Panc1 (cell line): ENCODE measurements around the gene USP8. TPM values are rescaled to one million over a fixed set of nuclear protein-coding genes. Genes with fewer than 3 reads are reported as not detected.
"Not testable (repeated sequence)": the region's sequence is repeated elsewhere in the genome, so short reads cannot be mapped to it uniquely, and the experiment has no call there.

Experiments used
- ATAC-seq: fragments of 200-7000 bp; cut with Tn5 transposase; 2 replicates; pipeline ENCODE4 v1.9.1; 2020; ENCODE audit warnings: mild to moderate bottlenecking, moderate library complexity
- BruUV-seq: library from RNA; stranded (reverse); fragments of 400-500 nt; replicated peaks from 2 replicates; lab custom pipeline; 2021; lab: Mats Ljungman, UMichigan
- CTCF ChIA-PET: fragments of 300-600 bp; sonication (Branson Sonifier 250); formaldehyde crosslinking; loops from one replicate; lab custom pipeline; 2022; ENCODE audit warnings: antibody characterized with exemption; lab: Charles Lee
- POLR2A ChIA-PET: fragments of 300-600 bp; sonication (Branson Sonifier 250); formaldehyde crosslinking; loops from one replicate; lab custom pipeline; 2022; ENCODE audit warnings: antibody characterized with exemption; lab: Charles Lee
- DNase-seq: peaks from one replicate; pipeline ENCODE4 v3.0.0-alpha.2; 2010; ENCODE audit warnings: low read depth, low spot score
- H3K27ac ChIP-seq: 2 replicates; pipeline ENCODE4 v1.5.1; 2011; ENCODE audit warnings: mild to moderate bottlenecking, low read length, inconsistent platforms
- H3K27me3 ChIP-seq: fragments of 200-500 bp; sonication (Bioruptor generic); 2 replicates; pipeline ENCODE4 v1.6.0; 2014; ENCODE audit warnings: low read length, inconsistent platforms; ENCODE audit not compliant: control insufficient read depth, insufficient read depth
- H3K36me3 ChIP-seq: fragments of 200-500 bp; sonication (Bioruptor generic); 2 replicates; pipeline ENCODE4 v1.5.1; 2014; ENCODE audit warnings: inconsistent platforms, mild to moderate bottlenecking, low read length, moderate library complexity; ENCODE audit not compliant: control insufficient read depth, insufficient read depth
- H3K4me1 ChIP-seq: 2 replicates; pipeline ENCODE4 v1.5.1; 2011; ENCODE audit warnings: inconsistent platforms, mild to moderate bottlenecking, low read length, moderate library complexity; ENCODE audit not compliant: control insufficient read depth, insufficient read depth
- H3K4me3 ChIP-seq, 2 experiments: 2 replicates each; pipeline ENCODE4 v1.5.1; 2011 to 2012; ENCODE audit warnings: low read depth in 2 of 2, low read length in 2 of 2, mild to moderate bottlenecking in 2 of 2, inconsistent platforms in 1 of 2, moderate library complexity in 1 of 2
- H3K9me3 ChIP-seq: fragments of 200-500 bp; sonication (Bioruptor generic); 2 replicates; pipeline ENCODE4 v1.5.1; 2014; ENCODE audit warnings: low read depth, mild to moderate bottlenecking, inconsistent platforms, low read length, moderate library complexity; ENCODE audit not compliant: control insufficient read depth, insufficient read depth
- CTCF ChIP-seq: fragments of 450-650 bp; IDR thresholded peaks from 2 replicates; pipeline ENCODE4 v1.5.1; 2017; ENCODE audit warnings: mild to moderate bottlenecking
- POLR2AphosphoS5 ChIP-seq: IDR thresholded peaks from 2 replicates; pipeline ENCODE4 v1.6.1; 2012; ENCODE audit warnings: mild to moderate bottlenecking, low read depth, low read length, moderate library complexity
- SIN3A ChIP-seq: IDR thresholded peaks from 2 replicates; pipeline ENCODE4 v1.6.1; 2012; ENCODE audit warnings: low read depth, mild to moderate bottlenecking, low read length, moderate library complexity, borderline replicate concordance; ENCODE audit not compliant: insufficient read depth
- TCF7L2 ChIP-seq: IDR thresholded peaks from 2 replicates; pipeline ENCODE4 v1.6.1; 2011; ENCODE audit warnings: mild to moderate bottlenecking, low read depth, low read length, inconsistent platforms
- in situ Hi-C: cut with HindIII; loops from 2 replicates; pipeline ENCODE4 v1.10.0; 2016; ENCODE audit warnings: low sequenced_read_pairs, low pct_unique_long_range_greater_than_20kb
- intact Hi-C: fragments of 100-400 bp; cut with micrococcal nuclease; formaldehyde crosslinking; loops from one replicate; pipeline ENCODE4 v1.10.0; 2022; ENCODE audit not compliant: unreplicated experiment
- total RNA-seq: library from RNA; stranded (reverse); gene quantifications from one replicate; pipeline ENCODE4 v1.2.1, GENCODE V29; 2021; ENCODE audit not compliant: unreplicated experiment
- TF ChIP-seq, protein P1 (sequence below), 2 experiments: IDR thresholded peaks; 2 replicates each; pipeline ENCODE4 v1.6.1; 2011 to 2012; ENCODE audit warnings: low read depth in 2 of 2, control low read depth in 1 of 2, low read length in 1 of 2, mild to moderate bottlenecking in 1 of 2, moderate library complexity in 1 of 2; ENCODE audit not compliant: insufficient read depth in 1 of 2

Gene USP8
- total RNA-seq, 1 experiment from 2014 or later = 57.3 TPM

GRCh38 chr15:50381438-50381837, 42.8 kb upstream of the USP8 start:
- no TSS peak for BruUV-seq
- POLR2A ChIA-PET = interaction anchor here (0.7 kb wide), 1 partner anchor 30 kb away, joined by 4 read pairs; no protein-coding TSS in a partner anchor

GRCh38 chr15:50382408-50382807, 41.8 kb upstream of the USP8 start:
- H3K4me1 ChIP-seq, BruUV-seq, H3K36me3 ChIP-seq, H3K9me3 ChIP-seq, intact Hi-C loops, ATAC-seq, in situ Hi-C loops, DNase-seq, CTCF ChIA-PET, H3K27ac ChIP-seq, H3K4me3 ChIP-seq, H3K27me3 ChIP-seq: not testable (repeated sequence)
- POLR2A ChIA-PET = interaction anchor here (0.7 kb wide), 1 partner anchor 42 kb away, joined by 6 read pairs; no protein-coding TSS in a partner anchor

More at GRCh38 chr15:50381438-50381837, 42.8 kb upstream of the USP8 start:
- TF ChIP-seq SIN3A = no peak
- no peak for TF ChIP-seq CTCF
- TF ChIP-seq, protein P1, sequence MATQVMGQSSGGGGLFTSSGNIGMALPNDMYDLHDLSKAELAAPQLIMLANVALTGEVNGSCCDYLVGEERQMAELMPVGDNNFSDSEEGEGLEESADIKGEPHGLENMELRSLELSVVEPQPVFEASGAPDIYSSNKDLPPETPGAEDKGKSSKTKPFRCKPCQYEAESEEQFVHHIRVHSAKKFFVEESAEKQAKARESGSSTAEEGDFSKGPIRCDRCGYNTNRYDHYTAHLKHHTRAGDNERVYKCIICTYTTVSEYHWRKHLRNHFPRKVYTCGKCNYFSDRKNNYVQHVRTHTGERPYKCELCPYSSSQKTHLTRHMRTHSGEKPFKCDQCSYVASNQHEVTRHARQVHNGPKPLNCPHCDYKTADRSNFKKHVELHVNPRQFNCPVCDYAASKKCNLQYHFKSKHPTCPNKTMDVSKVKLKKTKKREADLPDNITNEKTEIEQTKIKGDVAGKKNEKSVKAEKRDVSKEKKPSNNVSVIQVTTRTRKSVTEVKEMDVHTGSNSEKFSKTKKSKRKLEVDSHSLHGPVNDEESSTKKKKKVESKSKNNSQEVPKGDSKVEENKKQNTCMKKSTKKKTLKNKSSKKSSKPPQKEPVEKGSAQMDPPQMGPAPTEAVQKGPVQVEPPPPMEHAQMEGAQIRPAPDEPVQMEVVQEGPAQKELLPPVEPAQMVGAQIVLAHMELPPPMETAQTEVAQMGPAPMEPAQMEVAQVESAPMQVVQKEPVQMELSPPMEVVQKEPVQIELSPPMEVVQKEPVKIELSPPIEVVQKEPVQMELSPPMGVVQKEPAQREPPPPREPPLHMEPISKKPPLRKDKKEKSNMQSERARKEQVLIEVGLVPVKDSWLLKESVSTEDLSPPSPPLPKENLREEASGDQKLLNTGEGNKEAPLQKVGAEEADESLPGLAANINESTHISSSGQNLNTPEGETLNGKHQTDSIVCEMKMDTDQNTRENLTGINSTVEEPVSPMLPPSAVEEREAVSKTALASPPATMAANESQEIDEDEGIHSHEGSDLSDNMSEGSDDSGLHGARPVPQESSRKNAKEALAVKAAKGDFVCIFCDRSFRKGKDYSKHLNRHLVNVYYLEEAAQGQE (IDR thresholded peaks at IDR 0.05; ENCODE audit: insufficient read depth in 1 of 2, low read depth in 2 of 2, low read length in 1 of 2) = no peak
- TF ChIP-seq POLR2AphosphoS5 = no peak
- Histone ChIP-seq H3K27me3 (no peaks in the 10 kb centered on the region), H3K36me3 (no peaks in the 10 kb centered on the region), H3K9me3 (no peaks in the 10 kb centered on the region), H3K27ac (no peak overlapping the region), H3K4me1 (no peaks in the 10 kb centered on the region), H3K4me3 (no peak overlapping the region)
- no peak for DNase-seq
- in situ Hi-C loops = no loop called here
- ATAC-seq = no peak
- CTCF ChIA-PET = no interaction called here
- intact Hi-C loops = no loop called here

DNA sequence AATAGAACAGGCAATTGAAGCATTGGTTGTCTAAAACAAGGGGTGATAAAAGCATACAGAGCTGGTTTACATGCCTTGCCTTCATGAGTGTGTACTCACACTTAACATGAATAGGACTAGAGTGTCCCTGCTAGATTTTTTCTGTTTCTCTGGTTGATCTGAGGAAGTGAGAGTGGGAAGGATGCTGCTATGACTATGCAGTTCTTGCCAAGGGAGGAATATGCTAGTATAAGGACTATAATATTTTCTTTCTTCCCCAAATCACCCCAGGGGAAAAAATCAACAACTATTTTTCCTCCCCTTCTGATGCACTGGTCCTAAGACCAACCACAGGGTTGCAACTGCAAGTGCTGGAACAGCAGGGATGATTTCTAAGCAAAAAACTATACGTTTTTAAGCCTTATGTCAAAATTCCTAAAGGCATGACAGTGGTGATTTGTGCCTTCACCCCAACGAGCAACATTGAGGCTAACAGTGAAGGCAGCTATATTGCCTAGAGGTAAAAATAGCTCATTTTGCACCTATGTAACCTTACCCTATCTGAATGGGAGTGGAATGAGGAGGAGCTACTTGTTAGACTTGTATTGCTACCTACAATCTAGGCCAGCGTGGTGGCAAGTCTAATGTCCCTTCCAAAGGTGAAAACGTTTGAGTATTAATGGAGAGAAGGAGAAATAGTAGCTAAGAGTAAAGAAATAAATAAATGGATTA, 33.5 kb upstream of the USP8 start:
- H3K4me3 ChIP-seq = no peak overlapping the region

More for the DNA sequence above, 33.5 kb upstream of the USP8 start:
- Histone ChIP-seq H3K4me1 (no peaks in the 10 kb centered on the region), H3K36me3 (no peaks in the 10 kb centered on the region), H3K27ac (no peak overlapping the region), H3K27me3 (no peaks in the 10 kb centered on the region), H3K9me3 (no peaks in the 10 kb centered on the region)
- in situ Hi-C loops (no loop called here), intact Hi-C loops (no loop called here)
- DNase-seq (no peak), ATAC-seq (no peak; the same call in 1 of the 2 replicates)
- ChIA-PET CTCF (interaction anchor here (0.5 kb wide), 1 partner anchor 45 kb away, joined by 3 read pairs; no protein-coding TSS in a partner anchor), POLR2A (interaction anchor here (0.7 kb wide), 1 partner anchor 237 kb away, joined by 3 read pairs; no protein-coding TSS in a partner anchor)
- TF ChIP-seq TCF7L2 (no peak), POLR2AphosphoS5 (no peak), SIN3A (no peak), CTCF (no peak)
- TF ChIP-seq, protein P1 (IDR thresholded peaks at IDR 0.05; ENCODE audit: insufficient read depth in 1 of 2, low read depth in 2 of 2, low read length in 1 of 2) = no peak
- BruUV-seq = no TSS peak
